Mesenchymal stem cell (in vitro differentiated cells and primary cell): ENCODE measurements around the gene KRT73.

Source experiments
- DNase-seq: peaks from one replicate; pipeline ENCODE4 v3.0.0-alpha.2; 2013
- H2AFZ ChIP-seq: one replicate; pipeline ENCODE4 v1.6.1; 2013; ENCODE audit warnings: low read depth, mild to moderate bottlenecking, control low read depth, inconsistent platforms, low read length, moderate library complexity
- H2AK5ac ChIP-seq: 2 replicates; pipeline ENCODE4 v1.6.1; 2013; ENCODE audit warnings: low read length, moderate library complexity, mild to moderate bottlenecking, inconsistent platforms; ENCODE audit not compliant: severe bottlenecking
- H2BK120ac ChIP-seq: one replicate; pipeline ENCODE4 v1.6.1; 2013; ENCODE audit warnings: low read depth, mild to moderate bottlenecking, inconsistent platforms, low read length, moderate library complexity
- H2BK12ac ChIP-seq, 2 experiments: one replicate each; pipeline ENCODE4 v1.6.1; 2013; ENCODE audit warnings: inconsistent platforms in 2 of 2, low read length in 2 of 2, mild to moderate bottlenecking in 2 of 2, moderate library complexity in 2 of 2, control low read depth in 1 of 2
- H2BK15ac ChIP-seq: one replicate; pipeline ENCODE4 v1.6.1; 2013; ENCODE audit warnings: mild to moderate bottlenecking, low read depth, inconsistent platforms; ENCODE audit not compliant: poor library complexity, severe bottlenecking
- H2BK5ac ChIP-seq: 2 replicates; pipeline ENCODE4 v1.6.1; 2013; ENCODE audit warnings: low read depth, mild to moderate bottlenecking, low read length, control low read depth, inconsistent platforms; ENCODE audit not compliant: poor library complexity, severe bottlenecking
- H3K14ac ChIP-seq, 2 experiments: one replicate each; pipeline ENCODE4 v1.6.1; 2013; ENCODE audit warnings: inconsistent platforms in 2 of 2, low read length in 2 of 2, control low read depth in 1 of 2, mild to moderate bottlenecking in 1 of 2, moderate library complexity in 1 of 2
- H3K18ac ChIP-seq, 2 experiments: one replicate each; pipeline ENCODE4 v1.6.1; 2013; ENCODE audit warnings: inconsistent platforms in 2 of 2, low read length in 2 of 2, control low read depth in 1 of 2, low read depth in 1 of 2, mild to moderate bottlenecking in 1 of 2
- H3K23ac ChIP-seq, 2 experiments: one replicate each; pipeline ENCODE4 v1.6.1; 2013; ENCODE audit warnings: inconsistent platforms in 2 of 2, low read length in 2 of 2, mild to moderate bottlenecking in 2 of 2, moderate library complexity in 2 of 2, control low read depth in 1 of 2
- H3K27ac ChIP-seq: 2 replicates; pipeline ENCODE4 v1.5.1; 2013; ENCODE audit warnings: mild to moderate bottlenecking, moderate library complexity, low read length, control low read depth, inconsistent platforms; ENCODE audit not compliant: poor library complexity, severe bottlenecking
- H3K27me3 ChIP-seq, 2 experiments: 2 replicates each; pipeline versions ENCODE4 v1.6.1 to v1.7.0; 2013; ENCODE audit warnings: low read length in 2 of 2, mild to moderate bottlenecking in 2 of 2, moderate library complexity in 2 of 2, control low read depth in 1 of 2, inconsistent platforms in 1 of 2; ENCODE audit not compliant: control insufficient read depth in 1 of 2, insufficient read depth in 1 of 2
- H3K36me3 ChIP-seq, 2 experiments: 2 replicates each; pipeline versions ENCODE4 v1.6.1 to v1.7.0; 2013; ENCODE audit warnings: low read length in 2 of 2, control low read depth in 1 of 2, inconsistent platforms in 1 of 2, low read depth in 1 of 2, mild to moderate bottlenecking in 1 of 2; ENCODE audit not compliant: insufficient read depth in 2 of 2, control insufficient read depth in 1 of 2
- H3K4ac ChIP-seq, 2 experiments: one replicate each; pipeline ENCODE4 v1.6.1; 2013; ENCODE audit warnings: inconsistent platforms in 2 of 2, low read length in 2 of 2, mild to moderate bottlenecking in 2 of 2, moderate library complexity in 2 of 2, control low read depth in 1 of 2, low read depth in 1 of 2
- H3K4me1 ChIP-seq: 2 replicates; pipeline ENCODE4 v1.6.1; 2013; ENCODE audit warnings: low read depth, low read length, control low read depth; ENCODE audit not compliant: control insufficient read depth, insufficient read depth
- H3K4me2 ChIP-seq: 2 replicates; pipeline ENCODE4 v1.6.1; 2013; ENCODE audit warnings: low read length, mild to moderate bottlenecking, inconsistent platforms; ENCODE audit not compliant: poor library complexity, severe bottlenecking
- H3K4me3 ChIP-seq, 2 experiments: 2 replicates each; pipeline versions ENCODE4 v1.5.1 to v1.7.0; 2013; ENCODE audit warnings: low read length in 2 of 2, mild to moderate bottlenecking in 2 of 2, control low read depth in 1 of 2, low read depth in 1 of 2; ENCODE audit not compliant: insufficient read depth in 1 of 2
- H3K79me1 ChIP-seq: replicated peaks from 2 replicates; pipeline ENCODE4 v1.6.1; 2013; ENCODE audit warnings: mild to moderate bottlenecking, control low read depth, low read length, inconsistent platforms; ENCODE audit not compliant: poor library complexity, severe bottlenecking
- H3K9ac ChIP-seq: 2 replicates; pipeline ENCODE4 v1.7.0; 2013; ENCODE audit warnings: mild to moderate bottlenecking, low read length, moderate library complexity
- H3K9me3 ChIP-seq: 2 replicates; pipeline ENCODE4 v1.7.0; 2013; ENCODE audit warnings: mild to moderate bottlenecking, low read length; ENCODE audit not compliant: control insufficient read depth
- H4K8ac ChIP-seq: one replicate; pipeline ENCODE4 v1.6.1; 2013; ENCODE audit warnings: inconsistent platforms, mild to moderate bottlenecking, low read length, moderate library complexity
- H4K91ac ChIP-seq: one replicate; pipeline ENCODE4 v1.6.1; 2013; ENCODE audit warnings: mild to moderate bottlenecking, low read length, inconsistent platforms
- WGBS: methylation state at CpG from one replicate; pipeline ENCODE4 v1.1.7; 2013; ENCODE audit warnings: mixed read lengths; 5-methylcytosine and 5-hydroxymethylcytosine counted together

KRT73 gene

GRCh38 chr12:52580496-52580895 lies 37.9 kb downstream of the KRT73 start:
- H2AFZ ChIP-seq: no peak overlapping the region
- no peak overlapping the region for H2BK5ac ChIP-seq
- no peaks in the 10 kb centered on the region for H3K36me3 ChIP-seq
- no peak overlapping the region for H4K8ac ChIP-seq
- H3K4ac ChIP-seq: no peak overlapping the region
- H4K91ac ChIP-seq: no peak overlapping the region
- H3K27ac ChIP-seq: no peak overlapping the region
- H2BK12ac ChIP-seq: no peak overlapping the region
- no peak overlapping the region for H3K14ac ChIP-seq
- no peak overlapping the region for H3K23ac ChIP-seq
- no peak overlapping the region for H2BK120ac ChIP-seq
- H3K79me1 ChIP-seq: no peaks in the 10 kb centered on the region
- WGBS: 14% methylated on average over 1 of the region's 1 CpG
- no peak overlapping the region for H2BK15ac ChIP-seq
- peaks cover 58 to 70% of the 10 kb centered on the region in 2 experiments for H3K27me3 ChIP-seq
- no peak overlapping the region for H3K4me2 ChIP-seq
- no peak for DNase-seq
- H3K9me3 ChIP-seq: no peaks in the 10 kb centered on the region
- H3K4me3 ChIP-seq: no peak overlapping the region
- H3K9ac ChIP-seq: no peak overlapping the region
- no peaks in the 10 kb centered on the region for H3K4me1 ChIP-seq
- H2AK5ac ChIP-seq: no peak overlapping the region
- no peak overlapping the region for H3K18ac ChIP-seq

GRCh38 chr12:52579468-52580465 lies 38.6 kb downstream of the KRT73 start:
- H3K23ac ChIP-seq: no peak overlapping the region
- H2BK120ac ChIP-seq: no peak overlapping the region
- H3K27me3 ChIP-seq: peaks cover 58 to 70% of the 10 kb centered on the region in 2 experiments
- no peak overlapping the region for H4K8ac ChIP-seq
- H2BK5ac ChIP-seq: no peak overlapping the region
- H2BK15ac ChIP-seq: no peak overlapping the region
- H2BK12ac ChIP-seq: no peak overlapping the region
- H2AFZ ChIP-seq: no peak overlapping the region
- DNase-seq: no peak
- H3K79me1 ChIP-seq: no peaks in the 10 kb centered on the region
- no peaks in the 10 kb centered on the region for H3K9me3 ChIP-seq
- no peak overlapping the region for H3K4me3 ChIP-seq
- no peaks in the 10 kb centered on the region for H3K4me1 ChIP-seq
- no peak overlapping the region for H2AK5ac ChIP-seq
- no peak overlapping the region for H3K9ac ChIP-seq
- 64% methylated on average over 10 of the region's 10 CpGs for WGBS
- H3K4ac ChIP-seq: no peak overlapping the region
- H3K18ac ChIP-seq: no peak overlapping the region
- no peak overlapping the region for H4K91ac ChIP-seq
- H3K4me2 ChIP-seq: no peak overlapping the region
- no peak overlapping the region for H3K27ac ChIP-seq
- no peaks in the 10 kb centered on the region for H3K36me3 ChIP-seq
- no peak overlapping the region for H3K14ac ChIP-seq

- Histone ChIP-seq H2BK15ac (no peak overlapping the region), H2BK5ac (no peak overlapping the region), H3K36me3 (no peaks in the 10 kb centered on the region), H3K23ac (no peak overlapping the region), H3K79me1 (no peaks in the 10 kb centered on the region), H3K14ac (no peak overlapping the region), H3K4me2 (no peak overlapping the region), H2BK12ac (no peak overlapping the region), H3K4me3 (no peak overlapping the region), H2AK5ac (no peak overlapping the region), H3K4ac (no peak overlapping the region), H3K27me3 (peaks cover 54 to 80% of the 10 kb centered on the region in 2 experiments), H3K9ac (no peak overlapping the region), H3K27ac (no peak overlapping the region), H3K18ac (no peak overlapping the region), H2BK120ac (no peak overlapping the region), H3K9me3 (no peaks in the 10 kb centered on the region), H4K91ac (no peak overlapping the region), H2AFZ (no peak overlapping the region), H4K8ac (no peak overlapping the region), H3K4me1 (no peaks in the 10 kb centered on the region)
- no peak for DNase-seq
- 73% methylated on average over 2 of the region's 3 CpGs for WGBS
Measured at GRCh38 chr12:52578469-52578868, 39.9 kb downstream of the KRT73 start.

DNA sequence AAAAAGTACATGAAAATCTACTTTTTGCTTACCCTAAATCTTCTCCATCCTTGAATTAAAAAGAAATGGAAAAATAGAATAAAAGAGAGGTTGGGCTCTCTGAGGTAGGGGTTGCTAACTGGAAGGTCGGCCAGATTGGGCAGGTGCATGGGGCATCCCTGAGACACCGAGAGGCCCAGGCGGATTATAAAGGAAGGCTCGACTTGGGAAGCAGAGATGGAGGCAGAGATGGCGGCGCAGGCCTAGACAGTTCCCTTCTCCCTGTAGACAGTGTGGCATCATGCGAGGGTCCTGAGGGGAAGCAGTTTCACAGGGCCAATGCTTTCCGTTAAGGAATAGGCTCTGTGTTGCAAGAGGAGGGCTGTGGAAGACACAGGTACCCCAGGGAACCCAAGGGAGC lies 41.0 kb downstream of the KRT73 start:
- H3K4ac ChIP-seq: no peak overlapping the region
- no peaks in the 10 kb centered on the region for H3K36me3 ChIP-seq
- no peak overlapping the region for H3K18ac ChIP-seq
- H3K9me3 ChIP-seq: no peaks in the 10 kb centered on the region
- no peaks in the 10 kb centered on the region for H3K4me1 ChIP-seq
- H4K91ac ChIP-seq: no peak overlapping the region
- H3K14ac ChIP-seq: no peak overlapping the region
- no peak overlapping the region for H3K4me3 ChIP-seq
- H2BK15ac ChIP-seq: no peak overlapping the region
- H4K8ac ChIP-seq: no peak overlapping the region
- H3K79me1 ChIP-seq: no peaks in the 10 kb centered on the region
- no peak overlapping the region for H3K4me2 ChIP-seq
- H3K9ac ChIP-seq: no peak overlapping the region
- H3K23ac ChIP-seq: no peak overlapping the region
- H3K27ac ChIP-seq: no peak overlapping the region
- H3K27me3 ChIP-seq: peaks cover 60 to 86% of the 10 kb centered on the region in 2 experiments
- WGBS: 86% methylated on average over 8 of the region's 8 CpGs
- no peak overlapping the region for H2BK12ac ChIP-seq
- no peak overlapping the region for H2BK5ac ChIP-seq
- no peak overlapping the region for H2BK120ac ChIP-seq
- DNase-seq: no peak
- no peak overlapping the region for H2AK5ac ChIP-seq
- no peak overlapping the region for H2AFZ ChIP-seq
